ACC112 (cell line): ENCODE data around the gene FOSL2.

Experiments used
- H2AFZ ChIP-seq: fragments of 200-600 bp; sonication (generic); one replicate; pipeline ENCODE4 v1.6.0; 2017; ENCODE audit warnings: antibody characterized with exemption, low read length; ENCODE audit not compliant: unreplicated experiment
- H3K27ac ChIP-seq: fragments of 200-600 bp; sonication (generic); 2 replicates; pipeline ENCODE4 v1.5.1; 2014; ENCODE audit warnings: low read depth, mild to moderate bottlenecking, antibody characterized with exemption, low read length, moderate library complexity
- H3K27me3 ChIP-seq: fragments of 200-600 bp; sonication (generic); 2 replicates; pipeline ENCODE4 v1.6.1; 2014; ENCODE audit warnings: mild to moderate bottlenecking, antibody characterized with exemption, low read length, moderate library complexity, mixed read lengths; ENCODE audit not compliant: insufficient read depth
- H3K36me3 ChIP-seq: fragments of 200-600 bp; sonication (generic); 2 replicates; pipeline ENCODE4 v1.6.1; 2016; ENCODE audit warnings: mild to moderate bottlenecking, antibody characterized with exemption, low read length, moderate library complexity, mixed read lengths; ENCODE audit not compliant: insufficient read depth
- H3K4me1 ChIP-seq: fragments of 200-600 bp; sonication (generic); one replicate; pipeline ENCODE4 v1.6.1; 2016; ENCODE audit warnings: low read length, mixed read lengths; ENCODE audit not compliant: insufficient read depth, unreplicated experiment, control insufficient read depth
- H3K4me3 ChIP-seq: fragments of 200-600 bp; sonication (generic); 2 replicates; pipeline ENCODE4 v1.5.1; 2014; ENCODE audit warnings: mild to moderate bottlenecking, low read depth, low read length
- H3K79me2 ChIP-seq: fragments of 200-600 bp; sonication (generic); one replicate; pipeline ENCODE4 v1.6.0; 2016; ENCODE audit warnings: low read length; ENCODE audit not compliant: control insufficient read depth, unreplicated experiment, insufficient read depth

FOSL2 gene

DNA sequence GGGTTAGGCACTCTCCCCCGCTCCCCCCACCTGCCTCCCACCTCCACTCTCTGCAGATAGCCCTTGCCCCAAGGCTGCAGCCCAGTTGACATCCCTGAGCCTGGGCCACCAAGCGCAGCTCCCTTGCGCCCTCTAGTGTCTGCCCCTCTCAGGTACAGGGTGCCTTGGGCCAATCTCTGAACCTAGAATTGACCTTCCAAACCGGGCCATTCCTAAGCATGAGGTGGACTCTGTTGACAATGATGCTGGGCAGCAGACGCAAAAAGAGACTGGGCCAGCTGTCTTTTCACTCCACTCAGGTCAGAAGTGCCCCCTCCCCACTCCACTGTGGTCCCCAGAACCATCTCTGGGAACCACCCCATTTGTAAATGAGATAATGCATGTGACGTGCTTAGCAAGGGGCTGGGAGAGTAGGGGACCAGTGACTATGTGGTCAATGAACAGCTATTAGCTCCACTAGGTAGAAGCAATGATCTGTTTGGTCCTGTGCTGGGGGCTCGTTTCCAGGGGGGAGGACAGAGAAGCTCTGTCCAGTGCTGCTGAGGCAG lies 60.0 kb downstream of the FOSL2 start:
- Histone ChIP-seq H3K4me1 (peaks cover 27% of the 10 kb centered on the region), H3K27me3 (no peaks in the 10 kb centered on the region), H2AFZ (no peak overlapping the region), H3K36me3 (no peaks in the 10 kb centered on the region), H3K79me2 (no peaks in the 10 kb centered on the region), H3K27ac (no peak overlapping the region), H3K4me3 (no peak overlapping the region)

DNA sequence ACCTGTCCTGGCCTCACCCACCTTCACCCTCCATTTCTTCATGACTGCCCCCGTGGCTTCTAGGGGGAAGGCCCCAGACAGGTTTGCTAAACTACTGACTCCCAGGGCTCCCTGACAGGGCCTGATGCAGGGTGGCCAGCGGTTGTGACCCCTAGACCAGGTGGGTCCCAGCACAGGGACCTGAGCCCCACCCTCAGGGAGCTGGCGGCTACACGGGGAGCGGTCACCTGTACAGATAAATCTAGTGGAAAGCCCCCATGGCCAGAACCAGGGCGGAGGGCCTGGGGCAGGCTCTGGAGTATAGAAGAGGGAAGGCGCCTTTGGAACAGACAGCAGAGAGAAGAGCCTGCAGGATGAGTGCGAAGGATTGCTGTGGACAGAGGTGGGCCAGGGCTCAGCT lies 60.7 kb downstream of the FOSL2 start:
- Histone ChIP-seq H3K4me1 (peaks cover 21% of the 10 kb centered on the region), H3K36me3 (no peaks in the 10 kb centered on the region), H3K79me2 (no peaks in the 10 kb centered on the region), H3K27ac (no peak overlapping the region), H3K27me3 (no peaks in the 10 kb centered on the region), H3K4me3 (no peak overlapping the region), H2AFZ (no peak overlapping the region)

DNA sequence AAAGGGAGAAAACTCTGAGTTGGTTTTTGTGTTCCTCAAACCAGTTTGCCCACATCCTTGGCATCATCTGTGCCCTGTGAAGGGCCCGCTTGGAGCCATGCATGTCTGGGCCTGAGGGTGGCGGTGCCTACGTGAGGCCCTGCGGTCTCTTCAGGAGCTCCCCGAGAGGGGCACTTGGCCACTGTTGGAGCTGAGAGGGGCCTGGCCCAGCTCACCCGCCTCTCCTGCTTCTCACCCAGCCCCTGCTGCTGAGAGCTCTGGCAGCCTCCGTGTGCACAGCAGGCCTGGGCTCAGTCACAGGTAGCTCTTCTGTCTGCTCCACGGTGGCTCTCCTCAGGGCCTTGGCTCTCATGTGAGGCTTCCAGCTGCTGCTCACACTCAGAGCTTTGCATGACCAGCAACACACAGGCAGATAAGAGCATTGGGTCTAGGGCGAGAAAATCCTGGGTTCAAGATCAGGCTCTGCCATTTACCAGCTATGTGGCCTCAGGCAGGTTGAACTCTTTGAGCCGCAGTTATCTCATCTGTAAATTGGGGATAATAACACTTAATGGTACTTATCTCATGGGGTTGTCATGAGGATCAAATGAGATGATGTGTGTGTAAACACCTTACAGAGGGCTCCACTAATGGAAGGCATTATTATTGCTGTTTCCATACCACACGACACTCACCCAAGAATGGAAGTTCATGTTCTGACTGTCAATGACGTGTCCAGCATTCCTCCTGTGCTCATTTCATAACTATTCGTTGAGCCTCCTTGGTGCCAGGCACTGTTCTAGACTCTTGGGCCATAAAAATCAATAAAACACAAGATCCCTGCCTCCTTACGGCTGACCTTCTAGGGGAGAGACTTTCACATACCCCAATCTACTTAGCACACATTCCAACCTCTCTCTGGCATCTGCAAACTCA lies 61.6 kb downstream of the FOSL2 start:
- Histone ChIP-seq H3K79me2 (no peaks in the 10 kb centered on the region), H3K27me3 (no peaks in the 10 kb centered on the region), H3K27ac (no peak overlapping the region), H3K4me1 (peaks cover 12% of the 10 kb centered on the region), H3K4me3 (no peak overlapping the region), H2AFZ (no peak overlapping the region), H3K36me3 (no peaks in the 10 kb centered on the region)

DNA sequence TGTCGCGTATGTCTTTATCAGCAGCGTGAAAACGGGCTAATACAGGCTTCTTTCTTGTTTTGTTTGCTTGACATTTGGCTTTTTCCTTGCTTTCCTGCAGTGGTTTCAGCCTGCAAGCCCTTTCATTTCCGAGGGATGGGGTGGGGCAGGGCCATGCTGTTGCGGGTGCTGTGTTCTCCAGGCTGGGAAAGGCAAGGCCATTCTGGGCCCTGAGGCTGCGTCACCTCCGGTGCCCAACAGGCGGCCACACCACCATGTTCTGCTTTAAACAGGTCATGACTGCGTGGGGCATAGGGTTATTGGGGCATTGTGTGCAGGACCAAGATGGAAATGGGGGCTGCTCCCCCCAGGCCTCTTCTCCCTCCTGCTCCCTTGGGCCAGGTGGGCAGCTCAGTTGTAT lies 64.6 kb downstream of the FOSL2 start:
- Histone ChIP-seq H3K4me1 (no peaks in the 10 kb centered on the region), H3K4me3 (no peak overlapping the region), H2AFZ (no peak overlapping the region), H3K27ac (no peak overlapping the region), H3K36me3 (no peaks in the 10 kb centered on the region), H3K27me3 (0 out of 2 replicates have a peak, but pooled peaks cover 4% of the 10 kb centered on the region), H3K79me2 (no peaks in the 10 kb centered on the region)

DNA sequence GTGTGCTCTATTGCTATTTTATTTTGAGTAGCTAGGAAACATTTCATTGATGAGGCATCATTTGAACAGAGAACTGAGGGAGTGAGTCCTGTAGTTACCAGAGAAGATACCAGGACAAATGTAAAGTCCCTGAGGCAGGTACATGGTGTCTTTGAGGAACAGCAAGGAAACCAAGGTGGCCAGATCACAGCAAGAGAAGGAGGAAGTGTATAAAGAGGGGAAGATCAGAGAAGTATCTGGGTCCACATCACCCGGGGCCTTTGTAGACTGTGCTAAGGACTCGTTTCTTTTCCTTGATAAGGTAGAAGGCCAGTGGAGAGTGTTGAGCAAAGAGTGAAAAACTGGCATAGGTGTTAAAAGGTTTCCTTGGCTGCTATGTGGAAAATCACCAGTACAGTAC lies 68.4 kb downstream of the FOSL2 start:
- H2AFZ ChIP-seq: no peak overlapping the region
- H3K36me3 ChIP-seq: no peaks in the 10 kb centered on the region
- H3K27me3 ChIP-seq: 0 out of 2 replicates have a peak, but pooled peaks cover 4% of the 10 kb centered on the region
- H3K27ac ChIP-seq: no peak overlapping the region
- H3K4me1 ChIP-seq: no peaks in the 10 kb centered on the region
- no peaks in the 10 kb centered on the region for H3K79me2 ChIP-seq
- no peak overlapping the region for H3K4me3 ChIP-seq

DNA sequence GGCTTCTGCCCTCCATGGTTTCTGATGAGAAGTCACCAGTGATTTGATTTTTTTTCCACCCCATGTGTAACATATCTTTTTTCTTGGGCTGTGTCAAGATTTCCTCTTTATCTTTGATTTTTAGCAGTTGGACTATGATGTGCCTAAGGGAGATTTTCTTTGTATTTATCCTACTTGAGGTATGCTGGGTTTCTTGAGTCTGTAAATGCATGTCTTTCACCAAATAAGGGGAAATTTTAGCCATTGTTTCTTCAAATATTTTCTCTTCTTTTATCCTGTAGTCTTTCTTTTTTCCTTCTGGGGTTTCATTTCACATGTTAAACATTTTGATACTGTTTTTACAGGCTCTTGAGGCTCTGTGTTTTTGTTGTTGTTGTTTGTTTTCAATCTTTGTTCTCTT lies 69.5 kb downstream of the FOSL2 start:
- Histone ChIP-seq H3K27me3 (0 out of 2 replicates have a peak, but pooled peaks cover 4% of the 10 kb centered on the region), H3K27ac (no peak overlapping the region)

DNA sequence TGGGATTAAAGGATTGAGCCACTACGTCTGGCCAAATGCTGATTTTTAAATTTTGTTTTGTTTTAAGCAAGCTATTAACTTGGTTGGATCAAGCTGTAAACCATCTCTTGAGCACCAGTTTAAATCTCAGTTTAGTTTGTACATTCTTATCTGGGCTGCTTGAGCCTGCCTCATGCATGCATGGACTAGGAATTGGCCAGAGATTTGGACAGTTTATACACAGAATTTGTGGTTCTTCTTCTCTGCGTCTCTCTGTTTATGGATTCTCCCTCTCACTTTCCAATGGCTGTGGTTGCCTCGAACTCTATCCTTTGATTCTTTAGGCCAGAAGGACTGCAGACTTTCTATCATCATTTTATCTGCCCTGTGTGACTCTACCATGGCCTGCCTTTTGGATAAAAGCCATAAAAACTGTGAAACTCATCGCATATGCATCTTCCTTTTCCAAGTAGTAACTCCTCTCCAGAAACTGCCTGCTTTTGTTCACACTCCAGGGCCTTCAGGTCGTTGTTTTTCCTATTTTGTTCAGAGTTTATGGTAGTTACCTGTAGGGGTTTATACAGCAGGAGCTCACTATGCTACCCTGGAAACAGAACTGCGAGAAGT lies 70.7 kb downstream of the FOSL2 start:
- Histone ChIP-seq H3K27me3 (0 out of 2 replicates have a peak, but pooled peaks cover 4% of the 10 kb centered on the region), H3K79me2 (no peaks in the 10 kb centered on the region), H2AFZ (no peak overlapping the region), H3K4me3 (no peak overlapping the region), H3K36me3 (no peaks in the 10 kb centered on the region), H3K4me1 (no peaks in the 10 kb centered on the region), H3K27ac (no peak overlapping the region)

More for the DNA sequence above, 69.5 kb downstream of the FOSL2 start:
- Histone ChIP-seq H3K79me2 (no peaks in the 10 kb centered on the region), H2AFZ (no peak overlapping the region), H3K4me3 (no peak overlapping the region), H3K36me3 (no peaks in the 10 kb centered on the region), H3K4me1 (no peaks in the 10 kb centered on the region)

DNA sequence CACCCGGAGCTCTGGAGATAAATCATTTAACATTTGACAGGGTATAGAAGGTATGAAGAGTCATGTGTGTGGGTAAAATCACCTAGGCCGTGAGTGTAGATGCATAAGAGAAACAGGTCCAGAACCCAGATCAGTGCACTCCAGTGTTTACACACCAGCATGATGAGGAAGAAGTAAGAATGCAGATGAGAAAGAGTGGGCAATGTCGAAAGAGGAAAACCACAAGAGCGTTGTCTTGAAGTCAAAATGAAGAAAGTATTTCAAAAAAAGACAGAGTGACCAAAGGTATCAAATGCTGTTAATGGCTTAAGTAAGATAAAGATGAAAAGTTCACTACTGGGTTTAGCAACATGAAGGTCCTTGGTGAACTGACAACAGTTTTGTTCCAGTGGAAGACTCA lies 71.2 kb downstream of the FOSL2 start:
- no peak overlapping the region for H2AFZ ChIP-seq
- H3K4me3 ChIP-seq: no peak overlapping the region
- H3K36me3 ChIP-seq: no peaks in the 10 kb centered on the region
- no peaks in the 10 kb centered on the region for H3K79me2 ChIP-seq
- 0 out of 2 replicates have a peak, but pooled peaks cover 4% of the 10 kb centered on the region for H3K27me3 ChIP-seq
- H3K27ac ChIP-seq: no peak overlapping the region
- H3K4me1 ChIP-seq: no peaks in the 10 kb centered on the region

DNA sequence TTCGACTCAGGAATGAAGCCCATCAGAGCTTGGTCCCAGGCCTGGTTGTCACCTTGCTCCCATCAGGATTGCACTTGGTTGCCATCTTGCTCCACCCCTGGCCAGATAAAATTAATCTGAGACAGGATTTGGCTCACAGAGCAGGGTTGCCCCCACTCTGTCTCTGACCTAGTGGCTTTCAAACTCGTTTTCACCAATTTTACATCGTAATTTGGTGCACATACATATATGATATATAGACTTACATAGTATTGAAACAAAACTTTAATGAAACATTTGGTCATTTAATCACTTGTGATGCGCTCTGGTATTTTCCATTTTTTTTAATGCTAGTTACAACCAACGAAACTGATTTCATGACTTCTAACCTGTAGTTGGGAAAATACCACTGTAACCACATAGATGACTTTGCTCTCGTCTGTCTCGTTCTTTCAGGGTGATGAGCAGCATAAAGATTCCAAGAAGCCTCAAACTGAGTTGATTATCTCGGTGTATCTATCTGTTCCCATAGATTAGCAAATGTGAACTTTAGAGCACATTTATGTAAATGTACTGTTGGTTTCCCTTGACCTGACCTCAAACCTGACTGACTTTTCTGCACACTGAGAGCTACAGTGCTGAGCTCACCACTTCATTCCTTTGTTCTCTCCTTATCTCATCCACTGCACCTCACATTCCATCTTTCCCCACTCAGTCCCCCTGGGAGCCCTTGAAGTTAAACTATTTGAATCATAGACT lies 72.7 kb downstream of the FOSL2 start:
- Histone ChIP-seq H3K36me3 (no peaks in the 10 kb centered on the region), H3K79me2 (no peaks in the 10 kb centered on the region), H3K27me3 (0 out of 2 replicates have a peak, but pooled peaks cover 4% of the 10 kb centered on the region), H3K4me3 (no peak overlapping the region), H3K4me1 (peaks cover 12% of the 10 kb centered on the region), H2AFZ (no peak overlapping the region), H3K27ac (no peak overlapping the region)
